HG03039 (cell line): ENCODE data around the gene GPC3.

Experiments
- ATAC-seq: cut with Tn5 transposase; IDR thresholded peaks from one replicate; pipeline ENCODE4 v1.9.1; 2021; ENCODE audit warnings: mild to moderate bottlenecking, moderate library complexity; ENCODE audit not compliant: unreplicated experiment

GPC3 gene

GRCh38 chrX:133706890-133707289 lies 278.5 kb downstream of the GPC3 start:
- ATAC-seq = no peak

- no peak for ATAC-seq
Measured at GRCh38 chrX:133702230-133702629, 283.2 kb downstream of the GPC3 start.

GRCh38 chrX:133699023-133699728 lies 286.2 kb downstream of the GPC3 start:
- ATAC-seq = no peak

GRCh38 chrX:133698298-133698697 lies 287.1 kb downstream of the GPC3 start:
- ATAC-seq = no peak

- ATAC-seq = no peak
Measured at GRCh38 chrX:133697656-133698055, 287.7 kb downstream of the GPC3 start.

GRCh38 chrX:133689997-133690599 lies 295.3 kb downstream of the GPC3 start:
- no peak for ATAC-seq

- ATAC-seq = no peak
Measured at GRCh38 chrX:133685822-133686221, 299.6 kb downstream of the GPC3 start.

- no peak for ATAC-seq
Measured at GRCh38 chrX:133681897-133682296, 303.5 kb downstream of the GPC3 start.

GRCh38 chrX:133681421-133681820 lies 304.0 kb downstream of the GPC3 start:
- no peak for ATAC-seq

GRCh38 chrX:133677123-133678063 lies 308.0 kb downstream of the GPC3 start:
- ATAC-seq = no peak

GRCh38 chrX:133676344-133677122 lies 308.9 kb downstream of the GPC3 start:
- no peak for ATAC-seq

GRCh38 chrX:133674726-133675470 lies 310.5 kb downstream of the GPC3 start:
- no peak for ATAC-seq

GRCh38 chrX:133670383-133670782 lies 315.0 kb downstream of the GPC3 start:
- ATAC-seq = no peak

- no peak for ATAC-seq
Measured at GRCh38 chrX:133669214-133669613, 316.2 kb downstream of the GPC3 start.

GRCh38 chrX:133668225-133668931 lies 317.0 kb downstream of the GPC3 start:
- ATAC-seq = no peak

GRCh38 chrX:133666256-133666655 lies 319.1 kb downstream of the GPC3 start:
- ATAC-seq = no peak

- no peak for ATAC-seq
Measured at GRCh38 chrX:133661962-133662839, 323.2 kb downstream of the GPC3 start.

- no peak for ATAC-seq
Measured at GRCh38 chrX:133660281-133660680, 325.1 kb downstream of the GPC3 start.
